PC-3 (cell line): Measurements from ENCODE around the gene ERH.

Experiments
- EZH2 ChIP-seq: fragments of 300-600 bp; sonication (generic); IDR thresholded peaks from one replicate; pipeline ENCODE4 v1.6.1; 2017; ENCODE audit warnings: antibody characterized with exemption, mild to moderate bottlenecking, low read length; ENCODE audit not compliant: unreplicated experiment
- EZH2phosphoT487 ChIP-seq: fragments of 300-600 bp; sonication (generic); IDR thresholded peaks from 2 replicates; pipeline ENCODE4 v1.6.1; 2018; ENCODE audit warnings: mild to moderate bottlenecking, antibody characterized with exemption, low read length, borderline replicate concordance
- TF ChIP-seq, protein P1 (sequence below): fragments of 300-600 bp; sonication (generic); conservative IDR thresholded peaks from 2 replicates; pipeline ENCODE4 v1.5.1; 2017; ENCODE audit warnings: antibody characterized with exemption, low read depth, mild to moderate bottlenecking, low read length

DNA sequence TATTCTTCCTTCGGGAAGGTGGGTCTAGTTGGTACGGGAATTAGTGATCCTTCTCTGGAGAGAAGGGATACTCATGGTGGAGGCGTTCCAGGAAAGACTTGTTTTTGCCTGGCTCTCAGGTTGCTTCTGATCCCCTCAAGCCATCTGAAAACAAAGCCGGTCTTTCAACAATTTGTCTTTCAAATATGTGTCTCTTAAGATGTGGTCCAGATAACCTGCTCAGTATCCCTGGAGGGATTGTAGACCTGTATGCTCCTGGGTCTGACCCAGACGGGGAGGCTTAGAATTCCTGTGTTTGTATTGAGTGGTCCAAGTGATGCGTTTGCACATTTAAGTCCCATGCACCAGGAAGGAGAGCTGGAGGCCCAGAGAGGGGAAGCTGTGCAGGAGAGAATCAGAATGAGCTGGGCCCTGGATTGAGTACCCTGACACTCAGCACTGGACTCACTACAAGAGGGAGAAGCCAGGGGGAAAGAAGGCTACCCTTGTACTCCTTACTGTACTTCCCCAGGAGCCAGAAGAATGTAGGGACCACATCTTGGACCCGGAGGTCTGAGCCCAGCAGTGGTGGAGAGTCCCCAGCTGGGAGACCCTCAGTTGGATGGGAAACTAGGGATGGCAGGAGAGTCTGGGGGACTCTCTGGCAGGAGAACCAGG, 40.4 kb downstream of the ERH start:
- TF ChIP-seq, protein P1, sequence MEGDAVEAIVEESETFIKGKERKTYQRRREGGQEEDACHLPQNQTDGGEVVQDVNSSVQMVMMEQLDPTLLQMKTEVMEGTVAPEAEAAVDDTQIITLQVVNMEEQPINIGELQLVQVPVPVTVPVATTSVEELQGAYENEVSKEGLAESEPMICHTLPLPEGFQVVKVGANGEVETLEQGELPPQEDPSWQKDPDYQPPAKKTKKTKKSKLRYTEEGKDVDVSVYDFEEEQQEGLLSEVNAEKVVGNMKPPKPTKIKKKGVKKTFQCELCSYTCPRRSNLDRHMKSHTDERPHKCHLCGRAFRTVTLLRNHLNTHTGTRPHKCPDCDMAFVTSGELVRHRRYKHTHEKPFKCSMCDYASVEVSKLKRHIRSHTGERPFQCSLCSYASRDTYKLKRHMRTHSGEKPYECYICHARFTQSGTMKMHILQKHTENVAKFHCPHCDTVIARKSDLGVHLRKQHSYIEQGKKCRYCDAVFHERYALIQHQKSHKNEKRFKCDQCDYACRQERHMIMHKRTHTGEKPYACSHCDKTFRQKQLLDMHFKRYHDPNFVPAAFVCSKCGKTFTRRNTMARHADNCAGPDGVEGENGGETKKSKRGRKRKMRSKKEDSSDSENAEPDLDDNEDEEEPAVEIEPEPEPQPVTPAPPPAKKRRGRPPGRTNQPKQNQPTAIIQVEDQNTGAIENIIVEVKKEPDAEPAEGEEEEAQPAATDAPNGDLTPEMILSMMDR = no peak
- TF ChIP-seq EZH2phosphoT487 = no peak
- TF ChIP-seq EZH2 = no peak
